ENCODE data around the gene TFAP2B. TPM values are rescaled to one million over a fixed set of nuclear protein-coding genes. Genes with fewer than 3 reads are reported as not detected.
A peak's percentile ranks its signal among the peaks of the same experiment; 100 is the strongest.

Gene TFAP2B
- total RNA-seq, 4 donors from 2014 or later: not detected

GRCh38 chr6:50816115-50816675 is 2.5 kb upstream of the TFAP2B start:
- Histone ChIP-seq H3K36me3 (no peaks in the 10 kb centered on the region), H3K27ac (no peak overlapping the region), H3K9me3 (no peaks in the 10 kb centered on the region), H3K4me3 (replicated peaks in 1 of 3) (peak overlapping the region in 1 of 3 donors; percentile 8), H3K4me1 (peaks cover 10 to 15% of the 10 kb centered on the region in 2 donors), H3K27me3 (peaks cover 25% of the 10 kb centered on the region)
- TF ChIP-seq POLR2A (IDR thresholded peaks at IDR 0.05) (no peak), CTCF (IDR thresholded peaks at IDR 0.05) (peak; percentile 40 to 84 (median 67))
- peak; percentile 58 to 72 for DNase-seq
- intact Hi-C loops (cut with DNase I): loop anchor here (10.0 kb wide), 1 partner anchor 1209 kb away; no protein-coding TSS in a partner anchor
- 1 to 2% methylated on average over 14 of the region's 14 CpGs for WGBS, 2 donors

DNA sequence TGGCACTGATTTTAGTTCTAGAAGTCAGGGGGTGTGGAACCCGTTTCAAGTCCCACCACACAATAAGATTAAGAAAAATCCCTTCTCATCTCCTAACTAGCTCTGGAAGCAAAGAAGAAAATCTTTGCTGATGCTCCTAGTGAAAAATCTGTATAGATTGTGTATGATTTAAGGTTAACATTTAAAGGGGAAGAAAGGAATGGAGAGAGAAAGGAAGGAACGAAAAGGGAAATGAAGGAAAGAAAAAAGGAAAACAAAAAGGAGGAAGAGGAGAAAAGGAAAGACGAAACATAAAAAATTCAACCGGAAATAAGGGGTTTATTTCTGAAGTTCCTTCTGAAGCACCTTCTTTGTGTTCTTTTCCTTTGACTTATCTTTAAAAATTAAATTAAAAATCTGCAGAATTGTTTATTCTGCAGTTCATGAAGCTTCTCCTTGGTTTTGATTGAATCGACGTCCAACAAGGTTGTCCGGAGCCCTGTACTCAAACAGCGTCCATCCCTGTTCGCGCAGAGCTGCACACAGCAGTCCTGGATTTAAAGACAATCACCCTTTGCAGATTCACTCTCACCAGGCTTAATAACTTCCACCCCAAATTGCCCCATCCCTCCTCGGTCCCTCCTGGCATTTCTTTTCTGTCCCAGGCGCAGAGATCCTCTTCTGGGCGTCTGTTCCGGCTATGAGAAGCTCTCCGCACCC is 1.6 kb upstream of the TFAP2B start:
- Histone ChIP-seq H3K36me3 (no peaks in the 10 kb centered on the region), H3K4me3 (replicated peaks in 1 of 3) (no peak overlapping the region), H3K27ac (no peak overlapping the region), H3K9me3 (no peaks in the 10 kb centered on the region), H3K27me3 (peaks cover 25% of the 10 kb centered on the region), H3K4me1 (peaks cover 10 to 15% of the 10 kb centered on the region in 2 donors)
- DNase-seq: no peak
- 11 to 15% methylated on average over 14 to 15 of the region's 15 CpGs for WGBS, 2 donors
- no peak for TF ChIP-seq POLR2A (IDR thresholded peaks at IDR 0.05)
- no peak for TF ChIP-seq CTCF (IDR thresholded peaks at IDR 0.05)
- intact Hi-C loops (cut with DNase I): loop anchor here (10.0 kb wide), 1 partner anchor 1208 kb away; no protein-coding TSS in a partner anchor

- intact Hi-C loops (cut with DNase I): loop anchor here (10.0 kb wide), 1 partner anchor 1207 kb away; no protein-coding TSS in a partner anchor
- peaks cover 10 to 15% of the 10 kb centered on the region in 2 donors for H3K4me1 ChIP-seq
- TF ChIP-seq CTCF (IDR thresholded peaks at IDR 0.05): no peak
- no peak for TF ChIP-seq POLR2A (IDR thresholded peaks at IDR 0.05)
- WGBS, 2 donors: 16 to 24% methylated on average over 2 of the region's 2 CpGs
- H3K27ac ChIP-seq: no peak overlapping the region
- peaks cover 25% of the 10 kb centered on the region for H3K27me3 ChIP-seq
- no peak overlapping the region for H3K4me3 ChIP-seq (replicated peaks in 1 of 3)
- DNase-seq: no peak
- H3K9me3 ChIP-seq: no peaks in the 10 kb centered on the region
- no peaks in the 10 kb centered on the region for H3K36me3 ChIP-seq
Measured at GRCh38 chr6:50817646-50817950, 1.1 kb upstream of the TFAP2B start.

DNA sequence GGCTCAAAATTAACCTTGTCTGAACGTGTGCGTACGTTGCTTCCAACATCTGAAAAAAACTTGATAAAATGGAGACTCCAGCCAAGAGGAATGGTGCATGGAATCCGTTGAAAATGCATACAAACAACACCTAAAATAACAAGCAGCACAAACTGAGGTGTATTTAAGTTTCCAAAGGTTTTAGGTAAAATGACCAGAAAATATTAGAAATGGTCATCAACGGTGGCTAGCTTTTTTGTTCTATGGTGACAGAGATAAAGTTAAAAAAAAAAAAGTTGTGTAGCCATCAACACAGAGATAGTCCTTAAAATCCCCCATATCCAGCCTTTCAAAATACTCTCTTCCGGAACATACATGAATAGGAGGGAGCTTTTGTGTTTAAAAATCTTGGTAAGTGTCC is 651 bp upstream of the TFAP2B start:
- Histone ChIP-seq H3K27me3 (peaks cover 25% of the 10 kb centered on the region), H3K4me3 (replicated peaks in 1 of 3) (no peak overlapping the region), H3K27ac (no peak overlapping the region), H3K9me3 (no peaks in the 10 kb centered on the region), H3K4me1 (peaks cover 10 to 15% of the 10 kb centered on the region in 2 donors), H3K36me3 (no peaks in the 10 kb centered on the region)
- DNase-seq: no peak
- 9 to 12% methylated on average over 6 of the region's 6 CpGs for WGBS, 2 donors
- TF ChIP-seq CTCF (IDR thresholded peaks at IDR 0.05): no peak
- TF ChIP-seq POLR2A (IDR thresholded peaks at IDR 0.05): no peak
- intact Hi-C loops (cut with DNase I): loop anchor here (10.0 kb wide), 1 partner anchor 1207 kb away; no protein-coding TSS in a partner anchor

DNA sequence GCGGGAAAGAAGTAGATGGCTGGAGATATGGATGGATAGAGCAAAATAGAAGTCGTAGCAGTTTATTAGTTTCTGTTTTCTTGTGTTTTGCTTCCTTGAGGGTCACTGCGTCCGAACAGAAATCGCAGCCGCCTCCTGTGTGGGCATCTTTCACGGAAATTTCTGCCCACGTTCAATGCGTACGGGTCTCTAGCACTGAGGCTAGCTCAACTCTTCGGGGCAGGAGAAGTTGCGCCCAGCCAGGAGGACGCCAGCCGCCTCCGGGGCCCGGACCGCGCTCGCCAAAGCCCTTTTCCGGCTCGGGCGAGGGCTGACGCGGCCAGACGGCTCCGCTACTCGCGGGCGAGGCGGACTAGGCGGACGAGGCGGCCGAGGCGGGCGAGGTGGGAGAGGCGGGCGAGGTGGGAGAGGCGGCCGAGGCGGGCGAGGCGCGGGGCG is 814 bp downstream of the TFAP2B start:
- H3K9me3 ChIP-seq: no peaks in the 10 kb centered on the region
- H3K36me3 ChIP-seq: no peaks in the 10 kb centered on the region
- TF ChIP-seq CTCF (IDR thresholded peaks at IDR 0.05): no peak
- no peak for TF ChIP-seq POLR2A (IDR thresholded peaks at IDR 0.05)
- no peak overlapping the region for H3K27ac ChIP-seq
- intact Hi-C loops (cut with DNase I): loop anchor here (10.0 kb wide), 1 partner anchor 1205 kb away; no protein-coding TSS in a partner anchor
- peak overlapping the region in 1 of 3 donors; percentile 8 for H3K4me3 ChIP-seq (replicated peaks in 1 of 3)
- H3K4me1 ChIP-seq: peaks cover 10 to 15% of the 10 kb centered on the region in 2 donors
- H3K27me3 ChIP-seq: peaks cover 36% of the 10 kb centered on the region
- DNase-seq: peak in 1 of 2 donors; percentile 9
- 5 to 6% methylated on average over 32 to 38 of the region's 45 CpGs for WGBS, 2 donors

All from thyroid gland (tissue), 4 donors.